HG03575 (cell line): ENCODE results near the gene PITX2.

Experiments
- ATAC-seq: cut with Tn5 transposase; IDR thresholded peaks from one replicate; pipeline ENCODE4 v1.9.1; 2021; ENCODE audit not compliant: unreplicated experiment, insufficient number of reproducible peaks, low FRiP score; ENCODE audit errors: extremely low read depth

Gene PITX2

DNA sequence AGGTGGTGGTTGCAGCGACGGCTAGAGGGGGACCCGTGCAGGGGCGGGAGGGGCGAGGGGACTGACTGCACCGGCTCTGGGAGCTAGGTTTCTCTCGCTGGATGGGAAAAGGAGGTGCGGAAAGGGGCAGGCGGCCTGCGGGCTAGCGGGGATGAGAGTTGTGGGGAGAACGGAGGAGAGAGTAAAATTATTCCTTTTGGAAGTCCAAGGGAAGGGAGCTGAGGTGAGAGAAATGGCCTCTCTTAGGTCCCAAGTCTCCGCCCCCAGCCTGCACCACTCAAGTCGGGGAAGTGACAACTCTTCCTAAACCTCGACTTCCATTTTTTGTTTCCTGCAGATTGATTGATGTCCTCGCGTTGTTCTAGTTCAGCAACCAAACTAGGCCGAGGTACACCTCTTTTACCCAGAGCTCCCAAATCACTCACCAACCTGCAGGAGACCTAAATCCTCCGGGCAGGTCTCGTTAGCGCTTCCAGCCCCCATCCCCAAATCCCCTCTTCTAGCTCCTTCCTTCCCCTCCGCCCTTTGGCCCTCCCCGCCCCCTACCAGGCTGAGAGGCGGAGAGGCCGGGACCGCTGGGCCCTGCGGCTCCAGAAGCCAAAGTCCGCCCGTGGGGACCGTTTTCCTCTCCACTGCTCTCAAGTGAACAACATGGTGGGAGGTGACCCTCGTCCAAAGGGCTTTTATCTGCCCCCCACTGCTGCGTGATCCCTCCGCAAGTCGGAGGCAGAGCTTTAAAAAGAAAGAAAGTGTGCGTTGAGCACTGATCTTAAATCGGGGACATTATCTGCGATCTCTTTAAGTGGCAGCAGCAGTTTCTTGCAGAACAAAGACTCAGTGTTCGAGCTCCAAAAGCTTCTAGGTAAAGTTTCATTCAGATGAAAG, 7.3 kb downstream of the PITX2 start:
- ATAC-seq: no peak

DNA sequence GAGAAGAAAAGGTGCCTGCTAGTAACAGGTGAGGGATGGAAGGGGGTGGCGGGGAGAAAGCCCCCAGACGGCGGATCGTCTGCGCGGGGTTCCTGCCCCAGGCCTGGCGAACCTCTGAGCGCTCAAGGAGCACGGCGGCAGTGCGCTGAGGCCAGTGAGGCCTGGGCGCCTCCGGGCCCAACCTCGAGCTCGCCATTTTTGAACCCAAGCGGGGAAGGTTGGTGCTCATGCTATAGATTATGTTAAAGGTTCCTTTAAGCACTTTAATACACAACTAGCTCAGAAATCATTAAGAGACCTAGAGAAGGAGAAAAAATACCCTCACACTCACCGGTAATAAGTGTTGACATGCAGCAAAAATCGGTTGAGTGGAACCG, 7.9 kb downstream of the PITX2 start:
- no peak for ATAC-seq

DNA sequence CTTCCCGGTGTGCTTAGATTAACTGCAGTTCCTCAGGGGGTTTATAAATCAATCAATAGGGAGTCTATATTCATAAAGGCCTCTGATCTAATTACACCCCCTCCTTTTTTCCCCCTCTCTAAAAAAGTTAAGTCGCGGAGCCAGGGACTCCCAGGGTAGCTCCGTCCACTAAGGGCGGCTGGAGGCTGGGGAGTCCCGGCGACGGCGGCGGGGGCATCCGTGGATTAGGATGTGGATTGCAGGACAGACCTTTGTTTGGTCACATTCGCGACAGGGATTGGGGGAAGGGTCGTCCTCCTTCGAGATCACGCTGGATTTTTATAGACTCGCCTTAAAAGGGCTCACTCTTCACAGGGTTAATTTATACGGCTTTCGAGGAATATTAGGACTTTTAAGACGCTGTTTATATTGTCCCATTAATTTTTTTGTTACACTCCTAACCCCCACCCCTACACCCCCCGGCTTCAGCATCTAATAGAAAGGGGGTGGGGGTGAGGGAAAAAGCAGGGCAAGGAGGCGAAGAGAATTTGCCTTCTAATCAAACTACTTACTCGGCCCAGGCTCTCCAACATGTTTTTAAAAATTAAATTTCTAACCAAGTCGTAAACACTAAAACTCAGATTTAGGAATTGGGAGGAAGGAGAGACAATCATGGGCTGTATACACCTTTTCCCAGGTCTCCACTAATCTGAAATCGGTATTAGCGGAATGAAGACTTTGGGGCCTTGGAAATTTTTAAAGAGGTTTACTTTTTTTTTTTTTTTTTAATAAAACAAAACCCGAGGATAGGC, 8.5 kb downstream of the PITX2 start:
- no peak for ATAC-seq

DNA sequence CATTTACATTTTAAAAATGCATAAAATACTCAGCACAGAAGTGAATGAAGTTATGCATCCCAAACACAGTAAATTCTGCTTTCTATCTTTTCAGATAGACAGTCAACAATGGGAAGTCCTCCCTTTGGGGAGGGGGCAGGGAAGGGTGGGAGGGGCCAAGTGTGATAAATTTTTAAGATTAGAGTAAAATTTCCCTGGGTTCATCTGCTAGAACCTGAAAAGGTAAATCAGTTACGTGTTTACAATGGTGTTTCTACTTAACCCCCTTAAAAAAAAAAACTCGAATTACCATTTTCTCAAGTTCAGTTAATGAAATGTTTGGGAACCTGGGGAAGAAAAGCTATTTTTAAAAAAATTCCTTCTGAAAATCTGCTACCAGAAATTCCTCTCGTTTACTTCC, 9.1 kb downstream of the PITX2 start:
- no peak for ATAC-seq

DNA sequence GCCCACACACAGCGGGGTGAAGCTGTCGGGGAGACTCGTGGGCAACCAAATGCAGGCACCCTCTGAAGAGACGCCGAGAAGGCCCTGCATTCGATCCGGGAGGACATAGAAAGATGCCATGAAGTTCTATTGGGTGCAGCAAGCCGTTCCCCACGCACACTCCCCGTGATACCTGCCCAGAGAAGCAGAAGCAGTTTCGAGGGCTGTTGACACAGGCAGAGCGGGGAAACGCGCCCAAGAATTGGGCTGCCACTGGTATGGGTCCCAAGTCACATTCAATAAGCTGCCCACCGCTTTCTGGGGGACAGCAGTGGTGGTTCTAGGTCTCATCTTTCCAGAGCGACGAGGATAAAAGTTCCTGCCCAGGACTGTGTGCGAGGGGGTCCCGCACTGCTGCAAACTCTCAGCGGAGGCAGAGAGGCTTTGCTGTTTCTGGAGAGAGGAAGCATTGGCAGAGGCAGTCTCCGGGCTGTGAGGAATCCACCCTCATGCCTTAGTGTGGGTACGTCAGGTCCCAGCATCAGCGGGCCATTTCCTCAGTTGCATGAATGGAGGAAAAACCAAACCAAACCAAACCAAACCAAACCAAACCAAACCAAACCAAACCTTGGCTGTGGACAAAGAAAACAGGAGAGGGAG, 10.1 kb downstream of the PITX2 start:
- ATAC-seq: no peak

DNA sequence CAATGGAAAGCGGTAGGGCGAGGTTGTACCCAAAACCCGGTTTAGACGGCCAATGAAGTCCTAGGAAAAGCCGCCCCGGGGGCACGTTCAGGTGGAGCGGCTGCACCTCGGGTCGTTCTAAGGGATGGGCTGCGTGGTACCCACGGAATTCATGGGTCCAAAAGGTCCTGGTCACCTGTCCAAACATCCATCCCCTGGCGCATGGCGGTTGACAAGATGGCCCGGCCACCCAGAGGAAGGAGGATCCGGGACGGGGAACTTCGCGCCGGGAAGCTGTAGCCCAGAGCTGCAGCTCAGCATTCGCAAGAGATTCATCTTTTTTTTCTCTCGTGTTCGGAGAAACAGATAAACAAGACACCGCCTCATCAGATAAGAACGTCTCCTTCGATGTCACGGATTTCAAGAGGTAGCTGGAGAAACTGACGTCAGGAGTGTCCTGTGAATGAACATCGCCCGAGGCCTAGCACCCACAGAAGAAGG, 10.9 kb downstream of the PITX2 start:
- ATAC-seq: no peak

DNA sequence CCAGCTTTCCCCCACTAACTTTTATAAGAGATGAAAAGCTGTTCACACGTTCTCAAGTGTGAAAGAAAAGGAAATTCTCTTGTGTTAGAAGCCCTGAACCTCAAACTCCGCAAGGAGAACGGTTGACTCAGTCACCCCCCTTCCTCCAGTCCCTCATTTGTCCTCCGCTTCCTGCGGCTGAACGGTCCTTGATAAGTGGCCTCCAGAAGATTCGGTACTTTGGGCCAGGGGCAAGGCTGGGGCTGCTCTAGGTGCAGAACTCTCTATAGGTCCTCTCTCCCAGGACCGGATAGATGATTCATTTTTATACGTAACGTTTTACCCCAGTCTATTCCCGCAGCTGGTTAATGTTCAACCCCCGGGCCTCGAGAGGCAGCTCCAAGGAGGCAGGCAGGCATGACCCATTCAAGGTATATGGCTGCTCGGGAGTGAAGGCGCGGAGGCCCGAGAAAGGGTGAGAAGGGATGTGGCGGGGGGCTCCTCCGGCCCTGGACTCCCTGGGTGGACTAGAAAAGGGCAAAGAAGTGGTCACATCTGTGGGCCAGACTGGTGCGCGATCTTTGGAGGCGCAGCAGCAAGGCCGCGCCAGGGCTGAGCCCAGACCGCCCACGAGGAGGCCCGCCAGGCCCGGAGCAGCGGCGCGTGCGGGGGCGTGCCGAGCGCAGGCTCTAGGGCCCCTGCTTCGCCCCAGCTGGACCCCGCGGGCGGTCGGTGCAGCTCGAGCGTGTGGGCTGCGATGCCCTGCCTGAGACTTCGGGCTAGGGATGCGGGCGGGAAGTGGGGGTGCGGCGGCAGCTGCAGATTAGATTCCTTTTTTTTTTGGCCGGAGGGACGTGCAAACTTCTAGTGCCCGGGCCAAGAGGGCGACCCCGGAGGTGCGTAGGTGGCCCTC, 11.7 kb downstream of the PITX2 start:
- peak; percentile 80 for ATAC-seq

DNA sequence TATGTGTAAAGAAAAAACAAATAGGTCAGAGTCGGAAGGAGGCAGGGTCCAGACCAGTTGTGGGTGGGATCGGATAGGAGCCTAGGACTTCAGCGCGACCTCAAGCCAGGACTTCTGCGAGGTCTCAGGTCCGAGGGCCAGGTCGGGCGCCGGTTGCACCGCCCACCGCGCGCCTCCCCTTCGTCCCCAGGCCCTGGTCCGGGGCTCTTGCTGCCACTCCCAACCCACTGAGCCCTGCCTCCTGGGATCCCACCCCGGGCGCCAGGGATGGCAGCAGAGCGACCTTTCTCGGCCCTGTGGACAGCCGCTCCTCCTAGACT, 12.3 kb downstream of the PITX2 start:
- no peak for ATAC-seq

DNA sequence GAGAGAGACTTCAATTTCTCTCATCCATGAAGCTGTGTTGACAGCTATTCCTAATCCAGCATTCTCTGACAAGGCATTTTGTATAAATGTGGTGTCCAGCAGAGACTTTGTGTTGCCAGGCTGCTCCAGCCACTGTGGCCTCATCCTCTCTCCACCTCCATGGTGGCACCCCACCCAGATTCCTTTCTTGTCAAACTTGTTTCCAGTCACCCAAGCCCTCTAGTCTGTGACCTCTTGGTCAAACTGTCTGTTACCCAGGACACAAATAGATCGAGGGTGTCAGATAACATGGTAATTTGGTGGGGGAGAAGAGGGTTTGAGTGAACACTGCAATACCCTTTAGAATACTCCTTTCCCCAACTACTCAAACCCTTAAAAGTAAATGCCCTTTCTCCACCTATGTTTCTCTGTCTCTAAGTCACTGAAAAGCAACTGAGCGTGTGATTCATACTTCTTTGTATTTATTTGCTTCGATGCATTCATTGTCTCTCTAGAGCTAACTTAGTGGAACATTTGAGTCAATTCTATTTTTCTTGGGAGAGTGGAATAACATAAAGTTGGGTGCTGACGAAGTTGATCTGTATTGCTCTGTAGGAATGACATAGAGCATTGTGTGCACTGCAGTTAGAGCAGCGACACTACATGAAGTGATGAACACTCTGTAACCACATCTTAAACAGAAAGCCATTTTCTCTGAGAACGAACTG, 13.7 kb downstream of the PITX2 start:
- no peak for ATAC-seq

DNA sequence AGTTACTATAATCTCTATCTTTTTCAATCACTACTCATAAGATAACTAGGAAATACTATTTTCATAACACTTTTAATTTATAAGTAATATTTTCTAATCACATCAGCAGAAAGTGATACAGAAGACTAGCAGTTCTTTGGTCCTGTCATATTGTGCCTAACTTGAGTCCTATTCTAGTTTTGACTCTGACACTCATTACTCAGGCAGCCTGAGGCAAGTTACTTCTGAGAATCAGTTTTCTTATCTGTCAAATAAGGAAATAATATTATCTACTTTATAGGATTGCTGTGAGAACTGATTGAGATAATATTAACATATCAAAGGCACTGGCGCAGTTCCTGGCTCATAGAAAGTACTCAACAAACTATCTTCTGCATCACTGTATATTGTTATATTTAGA, 17.8 kb downstream of the PITX2 start:
- ATAC-seq: no peak

DNA sequence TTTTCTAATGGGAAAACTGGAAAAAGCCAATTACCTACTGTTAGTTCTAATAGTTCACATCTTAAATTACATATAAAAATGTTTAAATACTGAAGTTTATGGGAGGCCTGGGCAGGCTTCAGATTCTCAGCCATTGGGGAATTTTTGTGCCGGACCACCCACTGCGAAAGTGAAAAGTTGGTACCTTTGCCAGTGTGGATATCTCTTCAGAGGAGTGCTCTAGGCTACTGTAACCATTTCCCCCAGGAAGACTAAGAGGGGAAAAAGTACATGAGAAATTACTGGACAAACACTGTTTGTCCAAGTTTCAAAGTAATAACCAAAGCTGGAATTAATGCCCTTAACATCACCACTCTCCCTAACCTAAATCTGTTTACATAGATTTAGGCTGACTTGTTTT, 20.8 kb downstream of the PITX2 start:
- ATAC-seq: no peak

DNA sequence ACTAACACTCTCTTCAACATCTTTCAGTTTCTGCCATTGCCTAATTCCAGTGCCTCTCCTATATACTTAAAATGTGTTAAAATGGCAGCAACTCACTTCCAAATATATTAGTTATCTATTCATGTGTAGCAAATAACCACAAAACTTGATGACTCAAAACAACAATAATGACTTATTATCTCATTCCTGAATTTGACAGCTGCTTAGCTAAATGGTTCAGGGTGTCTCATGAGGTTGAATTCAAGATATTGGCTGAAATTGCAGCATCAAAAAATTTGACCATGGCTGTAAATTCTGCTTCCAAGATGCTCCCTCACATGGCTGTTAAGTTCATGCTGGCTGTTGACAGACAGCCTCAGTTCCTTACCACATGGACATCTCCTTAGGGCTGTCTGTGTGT, 25.3 kb downstream of the PITX2 start:
- no peak for ATAC-seq

DNA sequence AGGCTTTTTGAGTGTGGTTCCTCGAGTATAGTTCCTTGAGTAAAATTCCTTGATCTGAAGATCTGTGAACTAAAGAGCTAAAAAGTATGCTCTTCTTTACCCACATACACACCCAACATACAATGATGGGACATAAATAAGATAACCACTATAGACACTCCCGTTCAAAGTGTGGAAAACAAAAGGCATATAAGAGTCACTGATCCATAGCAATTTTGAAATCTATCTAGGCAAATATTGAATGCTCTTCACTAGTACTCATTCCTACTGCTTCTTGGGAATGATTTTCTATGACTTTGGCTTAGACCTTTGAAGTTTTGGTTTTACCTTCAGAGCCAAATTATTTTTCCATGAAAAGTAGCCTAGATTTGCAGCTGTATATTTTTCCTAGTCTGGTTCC, 26.4 kb downstream of the PITX2 start:
- no peak for ATAC-seq

DNA sequence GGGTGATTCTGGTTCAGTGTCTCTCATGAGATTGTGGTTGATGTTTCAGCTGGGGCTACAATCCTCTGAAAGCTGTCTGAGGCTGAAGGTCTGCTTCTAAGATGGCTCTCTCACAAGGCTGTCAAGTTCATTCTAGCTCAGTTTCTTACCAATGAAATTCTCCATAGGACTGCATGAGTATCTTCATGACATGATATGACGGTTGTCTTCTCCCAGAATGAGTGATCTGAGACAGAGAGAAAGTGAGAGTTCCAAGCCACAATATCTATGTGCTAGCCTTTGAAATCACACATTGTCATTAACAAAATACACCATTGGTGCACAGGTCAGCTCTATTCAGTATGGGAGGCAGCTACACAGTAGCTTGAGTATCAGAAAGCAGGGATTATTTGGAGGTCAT, 27.3 kb downstream of the PITX2 start:
- ATAC-seq: no peak

DNA sequence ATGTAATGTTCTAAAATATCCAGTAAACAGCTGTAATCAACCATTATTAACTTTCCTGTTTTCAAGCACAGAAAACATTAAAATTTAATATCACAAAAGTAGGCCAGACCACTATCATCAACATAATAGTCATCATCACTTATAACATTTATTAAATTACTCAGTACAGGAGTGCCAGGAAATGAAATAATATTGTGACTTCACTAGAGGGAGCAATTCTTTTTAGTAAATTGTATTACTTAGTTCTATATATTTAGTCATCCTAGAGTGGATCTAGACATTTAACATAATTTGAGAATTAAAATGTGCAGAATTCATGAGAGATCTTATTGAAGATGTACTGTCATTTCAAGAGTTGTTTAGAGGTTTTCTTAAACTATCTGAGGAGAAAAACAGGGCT, 33.6 kb downstream of the PITX2 start:
- ATAC-seq: no peak

DNA sequence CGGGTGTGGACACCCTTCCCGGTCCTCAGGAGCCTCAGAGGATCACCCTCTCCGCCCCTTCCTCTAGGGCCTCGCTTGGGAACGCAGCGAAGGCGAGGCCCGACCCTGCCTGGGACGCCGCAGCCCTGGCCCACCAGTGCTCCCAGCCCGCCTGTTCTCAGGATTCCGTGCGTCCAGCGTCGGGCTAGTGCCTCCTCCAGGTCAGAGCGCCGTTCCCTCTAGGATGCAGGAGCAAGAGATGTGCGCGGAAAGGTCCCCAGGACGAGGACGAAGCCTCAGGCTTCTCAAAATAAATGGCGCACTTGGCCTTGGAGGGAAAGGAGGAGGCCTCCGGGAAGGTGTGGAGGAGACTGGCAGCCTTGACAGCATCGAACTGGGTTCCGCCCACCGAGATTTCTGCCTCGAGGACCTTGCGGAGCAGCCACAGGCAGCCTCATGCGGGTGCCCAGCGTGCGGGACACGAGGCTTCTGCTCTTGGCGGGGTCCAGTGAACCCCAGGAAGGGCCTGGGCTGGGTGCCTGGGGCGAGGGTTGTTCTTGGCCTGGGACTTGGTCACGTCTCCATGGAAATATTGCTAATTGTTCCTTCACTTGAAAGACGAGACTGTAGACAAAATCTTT, 35.1 kb downstream of the PITX2 start:
- no peak for ATAC-seq

DNA sequence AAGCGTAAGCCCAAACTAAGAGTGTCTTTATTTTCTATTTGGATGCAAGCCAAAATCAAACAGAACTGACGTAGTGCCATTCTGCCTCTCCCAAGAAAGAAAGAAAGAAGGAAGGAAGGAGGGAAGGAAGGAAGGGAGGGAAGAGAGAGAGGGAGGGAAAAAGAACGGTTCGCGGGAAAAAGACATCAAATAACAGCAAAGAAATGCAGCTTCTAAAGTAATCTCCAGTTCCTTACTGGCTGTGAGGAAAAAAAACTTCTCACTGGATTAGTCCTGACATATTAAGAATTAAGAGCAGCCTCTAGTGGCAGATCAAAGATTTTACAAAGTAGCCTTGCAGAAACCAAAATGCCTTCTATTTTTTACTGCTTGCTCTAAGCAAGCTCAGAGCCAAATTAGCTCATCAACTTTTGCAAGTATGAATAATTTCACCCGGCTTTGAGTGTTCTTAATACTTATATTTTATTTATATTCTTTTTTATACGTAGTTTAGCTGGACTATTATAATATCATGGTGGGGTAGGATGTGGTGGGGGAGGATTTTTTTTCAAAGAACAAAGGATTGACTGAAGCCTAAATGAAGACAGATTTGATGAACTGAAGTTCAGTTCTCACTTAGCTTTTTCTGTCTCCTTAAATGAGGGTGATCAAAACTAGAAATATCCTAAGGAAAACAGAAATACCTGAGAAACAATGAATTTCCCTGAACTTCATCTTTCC, 36.6 kb downstream of the PITX2 start:
- no peak for ATAC-seq
